Measurements from ENCODE around the gene CACNA1I. TPM values are rescaled to one million over a fixed set of nuclear protein-coding genes. Genes with fewer than 3 reads are reported as not detected.

Gene CACNA1I
- total and polyA plus RNA-seq, 7 donors, result 0.01 to 0.14 (median 0.04) TPM; not detected in 2

DNA sequence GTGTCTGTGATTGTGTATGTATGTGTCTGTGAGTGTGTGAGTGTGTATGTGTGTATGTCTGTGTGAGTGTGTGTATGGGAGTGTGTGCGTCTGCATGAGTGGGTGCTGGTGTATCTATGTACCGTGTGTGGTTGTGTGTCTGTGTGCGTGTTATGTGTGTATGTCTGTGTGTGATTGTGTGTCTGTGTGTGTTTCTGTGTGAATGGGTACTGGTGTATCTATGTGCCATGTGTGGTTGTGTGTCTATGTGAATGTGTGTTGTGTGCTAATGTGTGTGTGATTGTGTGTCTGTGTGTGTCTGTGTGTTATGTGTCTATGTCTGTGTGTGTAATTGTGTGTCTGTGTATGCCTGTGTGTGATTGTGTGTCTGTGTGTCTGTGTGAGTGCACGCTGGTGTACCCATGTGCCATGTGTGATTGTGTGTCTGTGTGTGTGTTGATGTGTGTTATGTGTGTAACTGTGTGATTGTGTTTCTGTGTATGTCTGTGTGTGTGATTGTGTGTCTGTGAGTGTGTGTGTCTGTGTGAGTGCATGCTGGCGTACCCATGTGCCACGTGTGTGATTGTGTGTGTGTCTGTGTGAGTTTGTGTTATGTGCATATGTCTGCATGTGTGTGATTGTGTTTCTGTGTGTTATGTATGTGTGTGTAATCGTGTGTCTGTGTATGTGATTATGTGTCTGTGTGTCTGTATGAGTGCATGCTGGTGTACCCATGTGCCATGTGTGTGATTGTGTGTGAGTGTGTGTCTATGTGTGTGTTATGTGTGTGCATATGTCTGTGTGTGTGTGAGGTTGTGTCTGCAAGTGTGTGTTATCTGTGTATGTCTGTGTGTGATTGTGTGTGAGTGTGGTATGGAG, 6.8 kb upstream of the CACNA1I start:
- H3K4me1 ChIP-seq, result no peaks in the 10 kb centered on the region
- H3K27me3 ChIP-seq (ENCODE audit: insufficient read depth in 3 of 3, low read length in 2 of 3), result peaks cover 0 to 36% (median 12%) of the 10 kb centered on the region in 3 donors
- TF ChIP-seq, protein P1, sequence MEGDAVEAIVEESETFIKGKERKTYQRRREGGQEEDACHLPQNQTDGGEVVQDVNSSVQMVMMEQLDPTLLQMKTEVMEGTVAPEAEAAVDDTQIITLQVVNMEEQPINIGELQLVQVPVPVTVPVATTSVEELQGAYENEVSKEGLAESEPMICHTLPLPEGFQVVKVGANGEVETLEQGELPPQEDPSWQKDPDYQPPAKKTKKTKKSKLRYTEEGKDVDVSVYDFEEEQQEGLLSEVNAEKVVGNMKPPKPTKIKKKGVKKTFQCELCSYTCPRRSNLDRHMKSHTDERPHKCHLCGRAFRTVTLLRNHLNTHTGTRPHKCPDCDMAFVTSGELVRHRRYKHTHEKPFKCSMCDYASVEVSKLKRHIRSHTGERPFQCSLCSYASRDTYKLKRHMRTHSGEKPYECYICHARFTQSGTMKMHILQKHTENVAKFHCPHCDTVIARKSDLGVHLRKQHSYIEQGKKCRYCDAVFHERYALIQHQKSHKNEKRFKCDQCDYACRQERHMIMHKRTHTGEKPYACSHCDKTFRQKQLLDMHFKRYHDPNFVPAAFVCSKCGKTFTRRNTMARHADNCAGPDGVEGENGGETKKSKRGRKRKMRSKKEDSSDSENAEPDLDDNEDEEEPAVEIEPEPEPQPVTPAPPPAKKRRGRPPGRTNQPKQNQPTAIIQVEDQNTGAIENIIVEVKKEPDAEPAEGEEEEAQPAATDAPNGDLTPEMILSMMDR (IDR thresholded peaks at IDR 0.05), result no peak
- 83 to 92% (median 86%) methylated on average over 7 of the region's 7 CpGs for WGBS, 3 donors
- no peak for DNase-seq
- no peak overlapping the region for H3K4me3 ChIP-seq
- H3K36me3 ChIP-seq (ENCODE audit: insufficient read depth in 1 of 2, low read depth in 1 of 2), result no peaks in the 10 kb centered on the region
- no peak overlapping the region for H3K27ac ChIP-seq
- intact Hi-C loops (cut with DNase I), result loop anchor here in 1 of 2 donors (10.0 kb wide), 1 partner anchor 251 kb away; no protein-coding TSS in a partner anchor
- no peaks in the 10 kb centered on the region for H3K9me3 ChIP-seq
- ATAC-seq, result no peak

DNA sequence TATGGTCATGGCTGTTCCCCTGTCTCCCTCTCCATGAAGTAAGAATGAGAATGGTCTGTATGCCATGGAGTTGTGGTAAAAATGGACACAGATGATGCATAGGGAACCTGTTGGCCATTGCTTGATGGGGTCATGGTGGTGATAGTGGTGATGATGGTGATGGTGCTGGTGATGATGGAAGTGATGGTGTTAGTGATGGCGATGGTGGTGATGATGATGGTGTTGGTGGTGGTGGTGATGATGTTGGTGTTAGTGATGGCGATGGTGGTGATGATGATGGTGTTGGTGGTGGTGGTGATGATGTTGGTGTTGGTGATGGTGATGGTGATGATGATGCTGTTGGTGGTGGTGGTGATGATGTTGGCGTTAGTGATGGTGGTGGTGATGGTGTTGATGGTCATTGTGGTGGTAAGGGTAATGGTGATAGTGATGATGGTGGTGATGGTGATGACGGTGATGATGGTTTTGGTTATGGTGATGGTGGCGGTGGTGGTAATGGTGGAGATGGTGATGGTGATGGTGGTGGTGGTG, 5.1 kb upstream of the CACNA1I start:
- ATAC-seq, result no peak
- 96 to 97% (median 97%) methylated on average over 5 of the region's 5 CpGs for WGBS, 3 donors
- Histone ChIP-seq H3K4me3 (no peak overlapping the region), H3K27ac (no peak overlapping the region), H3K4me1 (no peaks in the 10 kb centered on the region), H3K9me3 (no peaks in the 10 kb centered on the region), H3K36me3 (ENCODE audit: insufficient read depth in 1 of 2, low read depth in 1 of 2) (no peaks in the 10 kb centered on the region), H3K27me3 (ENCODE audit: insufficient read depth in 3 of 3, low read length in 2 of 3) (peaks cover 0 to 22% (median 2%) of the 10 kb centered on the region in 3 donors)
- intact Hi-C loops (cut with DNase I), result loop anchor here in 1 of 2 donors (10.0 kb wide), 1 partner anchor 249 kb away; no protein-coding TSS in a partner anchor
- no peak for DNase-seq
- TF ChIP-seq, protein P1 (IDR thresholded peaks at IDR 0.05), result no peak

DNA sequence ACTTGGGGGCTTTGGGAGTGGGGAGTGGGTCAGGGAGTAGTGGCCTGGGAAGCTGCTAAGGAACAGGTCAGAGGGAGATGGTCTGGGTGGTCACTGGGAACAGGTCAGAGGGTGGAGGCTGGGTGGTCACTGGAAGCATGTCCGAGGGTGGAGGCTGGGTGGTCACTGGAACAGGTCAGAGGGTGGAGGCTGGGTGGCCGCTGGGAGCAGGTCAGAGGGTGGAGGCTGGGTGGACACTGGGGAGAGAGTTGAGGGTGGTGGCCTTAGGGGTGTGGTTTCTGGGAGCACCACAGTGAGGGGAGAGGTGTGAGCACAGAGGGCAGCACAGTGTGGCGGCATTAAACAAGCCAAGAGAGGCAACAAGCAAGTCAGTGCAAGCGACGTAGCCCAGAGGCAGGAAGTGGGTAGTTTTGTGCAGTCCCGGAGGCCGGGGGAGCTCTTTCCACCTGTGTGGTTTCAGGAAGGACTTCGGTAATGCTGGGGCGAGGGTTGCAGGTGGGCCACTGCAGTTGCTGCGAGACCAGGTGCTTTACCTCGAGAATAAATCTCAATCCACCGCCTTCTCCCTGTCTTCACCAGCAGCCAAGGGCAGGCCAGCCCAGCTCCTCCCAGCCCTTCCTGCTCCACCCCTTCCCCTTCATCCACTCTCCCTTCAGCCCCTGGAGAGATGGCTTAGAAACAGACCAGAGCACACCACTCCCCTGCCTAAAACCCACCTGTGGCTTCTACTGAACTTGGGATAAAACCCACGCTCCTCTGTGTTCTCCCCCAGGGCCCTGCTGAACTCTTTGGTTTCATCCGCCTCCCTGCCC, 3.2 kb upstream of the CACNA1I start:
- no peak overlapping the region for H3K27ac ChIP-seq
- no peaks in the 10 kb centered on the region for H3K9me3 ChIP-seq
- no peaks in the 10 kb centered on the region for H3K4me1 ChIP-seq
- TF ChIP-seq, protein P1 (IDR thresholded peaks at IDR 0.05), result no peak
- DNase-seq (no peak), ATAC-seq (no peak)
- H3K36me3 ChIP-seq (ENCODE audit: insufficient read depth in 1 of 2, low read depth in 1 of 2), result no peaks in the 10 kb centered on the region
- 55 to 58% (median 58%) methylated on average over 13 to 14 of the region's 14 CpGs for WGBS, 3 donors
- H3K4me3 ChIP-seq, result no peak overlapping the region
- peaks cover 0 to 16% (median 2%) of the 10 kb centered on the region in 3 donors for H3K27me3 ChIP-seq (ENCODE audit: insufficient read depth in 3 of 3, low read length in 2 of 3)
- intact Hi-C loops (cut with DNase I), result loop anchor here in 1 of 2 donors (10.0 kb wide), 1 partner anchor 247 kb away; no protein-coding TSS in a partner anchor

DNA sequence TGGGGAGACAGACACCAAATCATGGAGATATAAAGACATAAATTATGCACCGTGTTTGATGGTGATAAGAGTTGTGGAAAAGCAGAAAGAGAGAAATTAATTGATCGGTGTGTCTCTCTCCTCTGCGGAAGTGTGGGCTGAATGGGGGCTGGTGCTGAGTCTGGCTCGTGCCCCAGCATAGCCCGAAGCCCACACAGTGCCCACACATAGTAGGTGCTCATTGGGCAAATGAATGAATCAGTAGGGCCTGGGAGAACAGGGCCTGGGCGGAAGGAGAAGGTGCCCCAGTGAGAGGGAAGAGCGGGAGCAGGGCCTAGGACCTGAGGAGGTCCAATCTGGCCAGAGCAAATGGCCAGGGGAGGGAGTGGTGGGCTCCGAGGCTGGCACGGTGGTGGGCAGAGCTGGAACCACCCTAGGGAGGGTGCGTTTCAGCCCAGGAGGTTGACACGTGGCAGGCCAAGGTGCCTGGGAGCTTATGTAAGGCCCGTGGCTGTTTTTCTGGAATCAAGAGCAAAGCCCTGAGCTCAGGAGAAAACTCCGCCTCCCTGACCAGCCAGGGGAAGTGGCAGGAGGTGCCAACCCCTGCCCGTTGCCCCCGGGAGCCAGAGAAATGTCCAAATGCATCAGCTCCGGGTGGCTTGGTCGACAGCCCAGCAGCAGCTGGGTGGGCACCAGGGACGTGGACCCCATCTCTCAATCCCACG, 2.1 kb upstream of the CACNA1I start:
- no peaks in the 10 kb centered on the region for H3K4me1 ChIP-seq
- WGBS, 3 donors, result 57 to 63% (median 60%) methylated on average over 19 of the region's 19 CpGs
- no peak for ATAC-seq

More for the DNA sequence above, 2.1 kb upstream of the CACNA1I start:
- H3K4me3 ChIP-seq, result no peak overlapping the region
- no peak for DNase-seq
- no peaks in the 10 kb centered on the region for H3K9me3 ChIP-seq
- TF ChIP-seq, protein P1 (IDR thresholded peaks at IDR 0.05), result no peak
- no peaks in the 10 kb centered on the region for H3K36me3 ChIP-seq (ENCODE audit: insufficient read depth in 1 of 2, low read depth in 1 of 2)
- intact Hi-C loops (cut with DNase I), result loop anchor here in 1 of 2 donors (10.0 kb wide), 1 partner anchor 246 kb away; no protein-coding TSS in a partner anchor
- H3K27ac ChIP-seq, result no peak overlapping the region
- peaks cover 0 to 12% (median 2%) of the 10 kb centered on the region in 3 donors for H3K27me3 ChIP-seq (ENCODE audit: insufficient read depth in 3 of 3, low read length in 2 of 3)

Data from psoas muscle (tissue), 8 donors.